Neural crest cell (in vitro differentiated cells): ENCODE measurements around the gene TRAPPC6A. TPM values are rescaled to one million over a fixed set of nuclear protein-coding genes. Genes with fewer than 3 reads are reported as not detected.

ENCODE experiments used
- DNase-seq: peaks from one replicate; pipeline ENCODE4 v3.0.0; 2021; ENCODE audit warnings: low read depth, mixed read lengths, low spot score
- H3K27ac Mint-ChIP-seq: one replicate; pipeline ENCODE4 v1.8.0; 2021; ENCODE audit warnings: mild to moderate bottlenecking, mixed read lengths; ENCODE audit not compliant: unreplicated experiment
- H3K27me3 Mint-ChIP-seq: 2 replicates; pipeline ENCODE4 v1.8.0; 2021; ENCODE audit warnings: low read depth, mild to moderate bottlenecking, mixed read lengths
- H3K36me3 Mint-ChIP-seq: 2 replicates; pipeline ENCODE4 v1.8.0; 2021; ENCODE audit warnings: low read depth, mild to moderate bottlenecking, mixed read lengths
- H3K4me1 Mint-ChIP-seq: 2 replicates; pipeline ENCODE4 v1.8.0; 2021; ENCODE audit warnings: mixed read lengths
- H3K4me3 Mint-ChIP-seq: one replicate; pipeline ENCODE4 v1.8.0; 2021; ENCODE audit warnings: mild to moderate bottlenecking, mixed read lengths
- H3K9me3 Mint-ChIP-seq: 2 replicates; pipeline ENCODE4 v1.8.0; 2021; ENCODE audit warnings: mixed read lengths
- total RNA-seq: library from RNA; stranded (reverse); gene quantifications from 2 replicates; pipeline ENCODE4 v1.2.1, GENCODE V29; 2021
- TF ChIP-seq, protein P1 (sequence below): fragments of 200-600 bp; sonication (generic); conservative IDR thresholded peaks from 2 replicates; pipeline ENCODE4 v1.5.0; 2021; ENCODE audit warnings: antibody characterized with exemption, mild to moderate bottlenecking

TRAPPC6A gene
- total RNA-seq, 1 donor from 2014 or later = 25.1 TPM

DNA sequence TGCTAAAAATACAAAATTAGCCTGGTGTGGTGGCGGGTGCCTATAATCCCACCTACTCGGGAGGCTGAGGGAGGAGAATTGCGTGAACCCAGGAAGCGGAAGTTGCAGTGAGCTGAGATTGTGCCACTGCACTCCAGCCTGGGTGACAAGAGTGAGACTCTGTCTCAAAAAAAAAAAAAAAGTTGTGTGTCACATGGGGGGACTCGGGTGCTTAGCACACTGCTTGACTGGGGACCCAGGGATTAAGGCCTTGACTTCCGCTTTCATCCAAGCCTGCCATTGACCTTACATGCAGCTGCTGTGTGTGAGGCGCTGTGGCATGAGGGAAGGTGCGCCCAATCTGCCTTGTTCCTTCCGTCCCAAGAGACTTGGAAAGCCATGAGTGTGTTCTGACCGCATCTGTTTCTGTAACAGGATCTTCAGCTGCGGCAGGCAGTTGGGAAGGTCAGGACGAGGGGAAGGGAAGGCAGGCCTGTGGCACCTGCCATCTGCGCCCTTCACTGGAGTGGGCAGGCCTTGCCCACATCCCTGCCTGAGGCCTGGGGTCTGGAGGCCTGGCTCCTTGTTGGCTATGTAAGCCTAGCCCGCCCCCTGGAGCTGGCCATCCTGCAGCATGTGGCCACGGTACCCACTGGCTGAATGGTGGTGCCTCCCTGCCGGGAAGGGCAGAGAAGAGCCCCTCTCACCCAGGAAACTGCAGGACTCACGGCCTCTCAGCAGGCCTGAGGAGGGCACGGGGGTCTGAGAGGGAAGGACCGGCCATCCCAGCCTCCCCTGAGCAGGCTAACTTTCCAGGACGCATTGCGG, 62.0 kb downstream of the TRAPPC6A start:
- Mint-ChIP-seq H3K27ac (peak overlapping the region; percentile 62), H3K4me3 (no peak overlapping the region), H3K36me3 (no peaks in the 10 kb centered on the region), H3K9me3 (no peaks in the 10 kb centered on the region), H3K4me1 (peaks cover 5% of the 10 kb centered on the region), H3K27me3 (no peaks in the 10 kb centered on the region)
- TF ChIP-seq, protein P1, sequence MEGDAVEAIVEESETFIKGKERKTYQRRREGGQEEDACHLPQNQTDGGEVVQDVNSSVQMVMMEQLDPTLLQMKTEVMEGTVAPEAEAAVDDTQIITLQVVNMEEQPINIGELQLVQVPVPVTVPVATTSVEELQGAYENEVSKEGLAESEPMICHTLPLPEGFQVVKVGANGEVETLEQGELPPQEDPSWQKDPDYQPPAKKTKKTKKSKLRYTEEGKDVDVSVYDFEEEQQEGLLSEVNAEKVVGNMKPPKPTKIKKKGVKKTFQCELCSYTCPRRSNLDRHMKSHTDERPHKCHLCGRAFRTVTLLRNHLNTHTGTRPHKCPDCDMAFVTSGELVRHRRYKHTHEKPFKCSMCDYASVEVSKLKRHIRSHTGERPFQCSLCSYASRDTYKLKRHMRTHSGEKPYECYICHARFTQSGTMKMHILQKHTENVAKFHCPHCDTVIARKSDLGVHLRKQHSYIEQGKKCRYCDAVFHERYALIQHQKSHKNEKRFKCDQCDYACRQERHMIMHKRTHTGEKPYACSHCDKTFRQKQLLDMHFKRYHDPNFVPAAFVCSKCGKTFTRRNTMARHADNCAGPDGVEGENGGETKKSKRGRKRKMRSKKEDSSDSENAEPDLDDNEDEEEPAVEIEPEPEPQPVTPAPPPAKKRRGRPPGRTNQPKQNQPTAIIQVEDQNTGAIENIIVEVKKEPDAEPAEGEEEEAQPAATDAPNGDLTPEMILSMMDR = no peak
- no peak for DNase-seq

DNA sequence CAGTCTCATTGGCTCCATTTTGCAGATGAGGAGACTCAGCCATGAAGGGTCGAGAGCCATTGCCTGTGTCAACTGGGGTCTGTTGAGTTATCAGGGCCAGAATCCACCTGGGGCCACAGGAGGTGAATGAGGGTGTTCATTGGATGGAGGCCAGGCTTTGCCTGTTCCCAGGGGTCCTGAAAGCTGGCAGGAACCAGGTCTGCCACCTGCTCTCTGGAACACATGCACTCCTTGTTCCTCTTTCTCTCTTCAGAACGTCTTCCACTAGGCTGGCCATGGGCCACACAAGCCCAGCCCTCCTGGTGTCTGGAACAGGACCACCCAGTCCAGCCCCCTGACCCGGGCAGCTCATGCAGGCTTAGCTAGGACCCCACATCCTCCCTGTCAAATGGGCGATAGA, 63.9 kb downstream of the TRAPPC6A start:
- TF ChIP-seq, protein P1 = no peak
- H3K36me3 Mint-ChIP-seq = no peaks in the 10 kb centered on the region
- no peak for DNase-seq

GRCh38 chr19:45113628-45114027, 64.4 kb downstream of the TRAPPC6A start:
- H3K27ac Mint-ChIP-seq = no peak overlapping the region
- no peak for DNase-seq
- H3K9me3 Mint-ChIP-seq = no peaks in the 10 kb centered on the region
- TF ChIP-seq, protein P1 = no peak
- no peaks in the 10 kb centered on the region for H3K36me3 Mint-ChIP-seq
- peaks cover 5% of the 10 kb centered on the region for H3K4me1 Mint-ChIP-seq
- H3K4me3 Mint-ChIP-seq = no peak overlapping the region
- H3K27me3 Mint-ChIP-seq = no peaks in the 10 kb centered on the region

More for the DNA sequence above, 63.9 kb downstream of the TRAPPC6A start:
- peaks cover 5% of the 10 kb centered on the region for H3K4me1 Mint-ChIP-seq
- no peaks in the 10 kb centered on the region for H3K9me3 Mint-ChIP-seq
- no peaks in the 10 kb centered on the region for H3K27me3 Mint-ChIP-seq
- H3K27ac Mint-ChIP-seq = peak overlapping the region; percentile 67
- H3K4me3 Mint-ChIP-seq = no peak overlapping the region

Other genes starting within 250 kb of the TRAPPC6A start
- gene APOC4, start 236.0 kb downstream of the TRAPPC6A start, total RNA-seq = not detected in 2 replicates
- gene APOC2, start 232.2 kb downstream of the TRAPPC6A start, total RNA-seq = not detected in 2 replicates
- gene CLPTM1, start 222.9 kb downstream of the TRAPPC6A start, total RNA-seq = 89.9 and 93.2 TPM in 2 replicates
- 2.9 and 3.1 TPM in 2 replicates for gene RELB, start 176.8 kb downstream of the TRAPPC6A start, total RNA-seq
- gene CLASRP, start 139.2 kb downstream of the TRAPPC6A start, total RNA-seq = 119 and 121 TPM in 2 replicates
- gene ZNF296, start 101.8 kb downstream of the TRAPPC6A start, total RNA-seq = 0.73 and 1.2 TPM in 2 replicates
- 36.0 and 36.2 TPM in 2 replicates for gene GEMIN7, start 99.0 kb downstream of the TRAPPC6A start, total RNA-seq
- 35.8 and 38.6 TPM in 2 replicates for gene PPP1R37, start 85.1 kb downstream of the TRAPPC6A start, total RNA-seq
- 0.16 and 0.39 TPM in 2 replicates for gene NKPD1, start 17.3 kb downstream of the TRAPPC6A start, total RNA-seq
- 9.3 and 9.7 TPM in 2 replicates for gene BLOC1S3, start 547 bp upstream of the TRAPPC6A start, total RNA-seq
- 0.91 and 1.1 TPM in 2 replicates for gene EXOC3L2, start 67.2 kb upstream of the TRAPPC6A start, total RNA-seq
- gene MARK4, start 73.0 kb upstream of the TRAPPC6A start, total RNA-seq = 57.2 and 59.8 TPM in 2 replicates
- not detected in 2 replicates for gene CKM, start 144.6 kb upstream of the TRAPPC6A start, total RNA-seq
- gene KLC3, start 162.5 kb upstream of the TRAPPC6A start, total RNA-seq = not detected in 2 replicates
- 67.3 and 71.3 TPM in 2 replicates for gene ERCC2, start 192.3 kb upstream of the TRAPPC6A start, total RNA-seq
- gene PPP1R13L, start 226.8 kb upstream of the TRAPPC6A start, total RNA-seq = 6.4 and 8.2 TPM in 2 replicates
- gene POLR1G, start 228.4 kb upstream of the TRAPPC6A start, total RNA-seq = 11.7 and 12.8 TPM in 2 replicates
- 111 and 115 TPM in 2 replicates for gene ERCC1, start 245.7 kb upstream of the TRAPPC6A start, total RNA-seq